Measurements from ENCODE around the gene STK24. TPM values are rescaled to one million over a fixed set of nuclear protein-coding genes. Genes with fewer than 3 reads are reported as not detected.

STK24 gene
- total and polyA plus RNA-seq, 10 of the 15 experiments (the other 5 are each of a cell fraction or from before 2014, with no cell fraction given) = 7.5 to 115 (median 52.9) TPM

GRCh38 chr13:98485561-98485960, 91.3 kb downstream of the STK24 start:
- SMC1A ChIA-PET (ENCODE audit: uncharacterized antibody, unreplicated experiment) = interaction anchor here (1.5 to 7.2 kb wide), 6 partner anchors 18 to 168 kb away, joined by 3 to 38 read pairs (median 10); no protein-coding TSS in a partner anchor
- 98% methylated on average over 11 of the region's 11 CpGs for WGBS (ENCODE audit: insufficient coverage, insufficient replicate concordance, low lambda C conversion rate, missing lambda C conversion rate)
- H2AFZ ChIP-seq (ENCODE audit: control insufficient read depth, low read depth, low read length) = no peak overlapping the region
- H3K36me3 ChIP-seq (ENCODE audit: control insufficient read depth in 2 of 2, insufficient read depth in 2 of 2, low read length in 1 of 2) = peaks cover 2 to 4% of the 10 kb centered on the region in 2 experiments; a peak in 2 of 4 replicates
- BruUV-seq (replicated peaks) = no TSS peak
- FAIRE-seq (no peak), DNase-seq (ENCODE audit: low read depth, low spot score) (no peak), ATAC-seq (no peak)
- in situ Hi-C loops (cut with MboI) = no loop called here
- H3K4me3 ChIP-seq = no peak overlapping the region
- H3K79me2 ChIP-seq (ENCODE audit: control insufficient read depth, insufficient read depth, low read length) = peaks cover 80% of the 10 kb centered on the region
- POLR2A ChIA-PET = no interaction called here
- H3K4me1 ChIP-seq (ENCODE audit: control insufficient read depth, insufficient read depth, low read length) = peaks cover 82% of the 10 kb centered on the region
- RAD21 ChIA-PET (ENCODE audit: unreplicated experiment) = interaction anchor here (0.7 to 6.0 kb wide), 4 partner anchors 19 to 167 kb away, joined by 3 to 40 read pairs (median 20); no protein-coding TSS in a partner anchor
- no peak overlapping the region for H3K4me2 ChIP-seq (ENCODE audit: control insufficient read depth, insufficient read depth)
- TF ChIP-seq NFYB (IDR thresholded peaks at IDR 0.05; ENCODE audit: insufficient read depth, low read depth, low read length) (no peak), MTA2 (IDR thresholded peaks at IDR 0.05; ENCODE audit: low read depth) (no peak), ZNF207 (IDR thresholded peaks at IDR 0.05; ENCODE audit: borderline replicate concordance) (no peak), SUPT20H (IDR thresholded peaks at IDR 0.05; ENCODE audit: borderline replicate concordance, control insufficient read depth, low read depth, low read length) (no peak), ESRRA (IDR thresholded peaks at IDR 0.05; ENCODE audit: low read length) (no peak), MXI1 (IDR thresholded peaks at IDR 0.05; ENCODE audit: low read depth, low read length) (no peak), CTCF (IDR thresholded peaks at IDR 0.05 in 2 of 3, conservative IDR thresholded peaks at IDR 0.05 in 1 of 3; ENCODE audit: control insufficient read depth in 2 of 3, extremely low read depth in 1 of 3, insufficient read depth in 1 of 3, low read depth in 3 of 3, low read length in 3 of 3) (no peak), POLR2A (IDR thresholded peaks at IDR 0.05; ENCODE audit: low read depth, low read length) (no peak), NR2F1 (conservative IDR thresholded peaks at IDR 0.05) (no peak), HDAC6 (IDR thresholded peaks at IDR 0.05; ENCODE audit: unreplicated experiment) (no peak), ZZZ3 (IDR thresholded peaks at IDR 0.05; ENCODE audit: control insufficient read depth, insufficient read length, low read depth) (no peak), LARP7 (IDR thresholded peaks at IDR 0.05) (no peak), JUND (IDR thresholded peaks at IDR 0.05; ENCODE audit: low read depth, low read length) (no peak), NKRF (conservative IDR thresholded peaks at IDR 0.05) (no peak), EED (IDR thresholded peaks at IDR 0.05; ENCODE audit: low read depth) (no peak), CHD1 (IDR thresholded peaks at IDR 0.05; ENCODE audit: low read depth, low read length) (no peak)
- H3K9ac ChIP-seq (ENCODE audit: control insufficient read depth, insufficient read depth, low read length) = no peak overlapping the region
- H4K20me1 ChIP-seq (ENCODE audit: control insufficient read depth, insufficient read depth) = no peaks in the 10 kb centered on the region; the same call in 1 of the 2 replicates
- intact Hi-C loops (cut with micrococcal nuclease; ENCODE audit: unreplicated experiment) = no loop called here
- H3K27ac ChIP-seq (ENCODE audit: control insufficient read depth, insufficient read depth) = no peak overlapping the region
- CTCF ChIA-PET = interaction anchor here (1.2 to 4.8 kb wide), 4 partner anchors 9 to 188 kb away, joined by 3 to 56 read pairs (median 6); no protein-coding TSS in a partner anchor
- no peaks in the 10 kb centered on the region for H3K9me3 ChIP-seq (replicated peaks; ENCODE audit: control insufficient read depth, insufficient read depth, low read length)
- no peaks in the 10 kb centered on the region for H3K27me3 ChIP-seq (replicated peaks in 1 of 2; ENCODE audit: control insufficient read depth in 2 of 2, insufficient read depth in 2 of 2, low read length in 1 of 2)
